ENCODE results near the gene COQ10B.

DNA sequence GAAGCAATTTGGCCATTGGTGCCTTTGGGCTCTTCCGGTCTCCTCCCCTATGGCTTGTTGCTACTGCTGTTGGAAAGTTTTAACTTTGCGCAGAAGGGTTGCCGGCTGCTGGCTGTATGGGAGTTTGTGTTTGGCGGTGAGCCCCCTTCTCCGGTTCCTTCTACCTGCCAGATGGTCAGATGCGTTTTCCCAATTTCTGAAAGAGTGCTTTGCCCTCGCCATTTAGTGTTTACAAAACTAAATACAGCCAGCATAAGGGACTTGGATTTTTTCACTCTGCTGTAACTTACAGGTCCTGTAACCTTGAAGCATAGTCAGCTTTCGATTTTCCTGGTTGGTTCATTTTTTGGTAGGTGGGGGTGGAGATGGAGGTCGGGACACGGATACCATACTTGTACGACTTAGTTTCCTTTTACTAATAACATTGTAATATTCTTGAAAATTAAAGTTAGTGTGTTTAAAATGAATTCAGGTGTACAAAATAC, 604 bp downstream of the COQ10B start:
- TF ChIP-seq, protein P1, sequence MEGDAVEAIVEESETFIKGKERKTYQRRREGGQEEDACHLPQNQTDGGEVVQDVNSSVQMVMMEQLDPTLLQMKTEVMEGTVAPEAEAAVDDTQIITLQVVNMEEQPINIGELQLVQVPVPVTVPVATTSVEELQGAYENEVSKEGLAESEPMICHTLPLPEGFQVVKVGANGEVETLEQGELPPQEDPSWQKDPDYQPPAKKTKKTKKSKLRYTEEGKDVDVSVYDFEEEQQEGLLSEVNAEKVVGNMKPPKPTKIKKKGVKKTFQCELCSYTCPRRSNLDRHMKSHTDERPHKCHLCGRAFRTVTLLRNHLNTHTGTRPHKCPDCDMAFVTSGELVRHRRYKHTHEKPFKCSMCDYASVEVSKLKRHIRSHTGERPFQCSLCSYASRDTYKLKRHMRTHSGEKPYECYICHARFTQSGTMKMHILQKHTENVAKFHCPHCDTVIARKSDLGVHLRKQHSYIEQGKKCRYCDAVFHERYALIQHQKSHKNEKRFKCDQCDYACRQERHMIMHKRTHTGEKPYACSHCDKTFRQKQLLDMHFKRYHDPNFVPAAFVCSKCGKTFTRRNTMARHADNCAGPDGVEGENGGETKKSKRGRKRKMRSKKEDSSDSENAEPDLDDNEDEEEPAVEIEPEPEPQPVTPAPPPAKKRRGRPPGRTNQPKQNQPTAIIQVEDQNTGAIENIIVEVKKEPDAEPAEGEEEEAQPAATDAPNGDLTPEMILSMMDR (IDR thresholded peaks at IDR 0.05): no peak
- TF ChIP-seq POLR2AphosphoS5 (IDR thresholded peaks at IDR 0.05; ENCODE audit: insufficient read depth in 1 of 2, low read depth in 1 of 2) (peak in 1 of 2 donors; percentile 13), POLR2A (IDR thresholded peaks at IDR 0.05) (peak in 1 of 2 donors; percentile 48)
